ENCODE measurements around the gene CCDC85A. TPM values are rescaled to one million over a fixed set of nuclear protein-coding genes. Genes with fewer than 3 reads are reported as not detected.

Gene CCDC85A
- polyA plus RNA-seq, 1 donor (not counting 4 experiments of a cell fraction or from before 2014, with no cell fraction given) = not detected

DNA sequence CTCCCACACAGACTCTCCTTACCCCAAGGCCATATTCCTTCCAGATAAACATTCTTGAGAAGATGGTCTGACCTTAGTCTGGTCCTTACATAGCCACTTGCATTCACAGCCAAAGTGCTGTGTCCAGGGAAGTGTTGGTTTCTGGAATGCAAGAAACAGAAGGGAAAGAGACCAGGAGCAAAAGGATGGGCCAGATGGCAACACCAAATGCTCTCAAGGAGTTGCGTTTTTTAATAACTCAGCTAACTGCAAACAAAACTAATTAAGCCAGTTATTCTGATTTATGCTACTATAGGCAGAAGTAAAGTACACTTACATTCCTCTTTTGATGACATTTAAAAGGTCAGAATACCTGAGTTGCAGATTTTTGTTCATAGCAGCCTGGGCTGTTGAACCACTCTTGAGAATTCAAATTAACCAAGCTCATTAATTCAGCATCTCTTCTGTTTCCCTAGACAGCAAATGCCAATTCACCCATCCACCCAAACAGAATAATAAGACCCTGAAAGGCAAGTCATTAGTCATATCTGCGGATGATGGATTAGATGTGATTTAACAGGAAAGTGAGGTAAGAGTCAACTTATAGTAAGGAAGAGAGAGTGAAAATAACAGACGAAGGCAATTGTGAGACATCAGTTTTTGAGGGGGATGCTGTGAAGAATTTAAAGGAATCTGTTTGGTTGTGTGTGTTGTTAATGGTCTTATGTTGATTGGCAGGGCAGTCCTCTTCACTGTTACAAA lies 18.8 kb downstream of the CCDC85A start:
- H3K36me3 ChIP-seq (ENCODE audit: control insufficient read depth in 2 of 2, extremely low read depth in 1 of 2, insufficient read depth in 2 of 2, low read length in 2 of 2) = no peaks in the 10 kb centered on the region
- no peak overlapping the region for H3K27ac ChIP-seq (ENCODE audit: control insufficient read depth, insufficient read depth, low read length)
- no peaks in the 10 kb centered on the region for H3K9me1 ChIP-seq (ENCODE audit: control insufficient read depth, extremely low read depth, insufficient read depth, low read length)
- H3K4me2 ChIP-seq (ENCODE audit: control insufficient read depth, extremely low read depth, insufficient read depth, low read depth, low read length) = no peak overlapping the region
- H3K9ac ChIP-seq (ENCODE audit: control insufficient read depth, extremely low read depth, insufficient read depth, low read length) = no peak overlapping the region
- no peaks in the 10 kb centered on the region for H3K4me1 ChIP-seq (ENCODE audit: control insufficient read depth, extremely low read depth, insufficient read depth, low read length)
- no peak for DNase-seq (ENCODE audit: low read depth, low spot score)
- no peak overlapping the region for H2AFZ ChIP-seq (ENCODE audit: control insufficient read depth, low read length)
- TF ChIP-seq, protein P1, sequence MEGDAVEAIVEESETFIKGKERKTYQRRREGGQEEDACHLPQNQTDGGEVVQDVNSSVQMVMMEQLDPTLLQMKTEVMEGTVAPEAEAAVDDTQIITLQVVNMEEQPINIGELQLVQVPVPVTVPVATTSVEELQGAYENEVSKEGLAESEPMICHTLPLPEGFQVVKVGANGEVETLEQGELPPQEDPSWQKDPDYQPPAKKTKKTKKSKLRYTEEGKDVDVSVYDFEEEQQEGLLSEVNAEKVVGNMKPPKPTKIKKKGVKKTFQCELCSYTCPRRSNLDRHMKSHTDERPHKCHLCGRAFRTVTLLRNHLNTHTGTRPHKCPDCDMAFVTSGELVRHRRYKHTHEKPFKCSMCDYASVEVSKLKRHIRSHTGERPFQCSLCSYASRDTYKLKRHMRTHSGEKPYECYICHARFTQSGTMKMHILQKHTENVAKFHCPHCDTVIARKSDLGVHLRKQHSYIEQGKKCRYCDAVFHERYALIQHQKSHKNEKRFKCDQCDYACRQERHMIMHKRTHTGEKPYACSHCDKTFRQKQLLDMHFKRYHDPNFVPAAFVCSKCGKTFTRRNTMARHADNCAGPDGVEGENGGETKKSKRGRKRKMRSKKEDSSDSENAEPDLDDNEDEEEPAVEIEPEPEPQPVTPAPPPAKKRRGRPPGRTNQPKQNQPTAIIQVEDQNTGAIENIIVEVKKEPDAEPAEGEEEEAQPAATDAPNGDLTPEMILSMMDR (optimal IDR thresholded peaks at IDR 0.05 in 1 of 3, IDR thresholded peaks at IDR 0.05 in 1 of 3, conservative IDR thresholded peaks at IDR 0.05 in 1 of 3; ENCODE audit: extremely low read depth in 1 of 3, insufficient read depth in 2 of 3, low read length in 3 of 3) = no peak
- no peak for TF ChIP-seq EZH2 (IDR thresholded peaks at IDR 0.05; ENCODE audit: low read length)
- dilution Hi-C loops (cut with MboI; ENCODE audit: extremely low pct_ligation_motif_present, low sequenced_read_pairs) = no loop called here
- H3K9me3 ChIP-seq (ENCODE audit: control insufficient read depth, low read depth, low read length) = no peaks in the 10 kb centered on the region
- no peaks in the 10 kb centered on the region for H3K79me2 ChIP-seq (ENCODE audit: control insufficient read depth, insufficient read depth, low read length)
- H4K20me1 ChIP-seq (ENCODE audit: control insufficient read depth, extremely low read depth, insufficient read depth, low read length) = no peaks in the 10 kb centered on the region
- H3K4me3 ChIP-seq (ENCODE audit: control insufficient read depth in 2 of 3, extremely low read depth in 1 of 3, insufficient read depth in 2 of 3, low read depth in 1 of 3, low read length in 3 of 3) = no peak overlapping the region
- no peaks in the 10 kb centered on the region for H3K27me3 ChIP-seq (ENCODE audit: control insufficient read depth, extremely low read depth, insufficient read depth, low read length)
- no peak for FAIRE-seq

DNA sequence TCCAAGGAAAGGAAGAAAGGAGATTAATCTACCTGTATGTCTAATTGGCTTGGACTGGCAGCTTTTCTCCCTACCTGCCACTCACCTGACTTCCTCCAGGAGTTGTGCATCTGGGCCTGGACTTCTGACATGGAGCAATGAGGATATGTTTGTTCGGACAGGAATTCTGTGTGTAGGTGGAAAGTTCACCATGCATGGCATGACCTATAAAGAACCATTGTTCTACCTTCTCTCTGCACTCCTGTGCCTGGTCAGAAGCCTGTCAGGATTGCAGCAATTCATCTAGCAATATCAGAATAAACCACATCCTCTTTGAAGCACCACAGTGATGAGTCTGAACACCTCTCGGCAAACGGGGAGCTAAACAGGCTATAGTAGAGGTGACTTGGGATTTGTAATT lies 20.8 kb downstream of the CCDC85A start:
- Histone ChIP-seq H3K9me3 (ENCODE audit: control insufficient read depth, low read depth, low read length) (no peaks in the 10 kb centered on the region), H3K4me2 (ENCODE audit: control insufficient read depth, extremely low read depth, insufficient read depth, low read depth, low read length) (no peak overlapping the region), H3K27ac (ENCODE audit: control insufficient read depth, insufficient read depth, low read length) (no peak overlapping the region), H3K9ac (ENCODE audit: control insufficient read depth, extremely low read depth, insufficient read depth, low read length) (no peak overlapping the region), H3K4me1 (ENCODE audit: control insufficient read depth, extremely low read depth, insufficient read depth, low read length) (no peaks in the 10 kb centered on the region), H3K27me3 (ENCODE audit: control insufficient read depth, extremely low read depth, insufficient read depth, low read length) (no peaks in the 10 kb centered on the region), H3K36me3 (ENCODE audit: control insufficient read depth in 2 of 2, extremely low read depth in 1 of 2, insufficient read depth in 2 of 2, low read length in 2 of 2) (no peaks in the 10 kb centered on the region), H3K9me1 (ENCODE audit: control insufficient read depth, extremely low read depth, insufficient read depth, low read length) (no peaks in the 10 kb centered on the region), H4K20me1 (ENCODE audit: control insufficient read depth, extremely low read depth, insufficient read depth, low read length) (no peaks in the 10 kb centered on the region), H2AFZ (ENCODE audit: control insufficient read depth, low read length) (no peak overlapping the region), H3K4me3 (ENCODE audit: control insufficient read depth in 2 of 3, extremely low read depth in 1 of 3, insufficient read depth in 2 of 3, low read depth in 1 of 3, low read length in 3 of 3) (no peak overlapping the region), H3K79me2 (ENCODE audit: control insufficient read depth, insufficient read depth, low read length) (no peaks in the 10 kb centered on the region)
- dilution Hi-C loops (cut with MboI; ENCODE audit: extremely low pct_ligation_motif_present, low sequenced_read_pairs) = no loop called here
- FAIRE-seq (peak; percentile 44), DNase-seq (ENCODE audit: low read depth, low spot score) (no peak)
- TF ChIP-seq, protein P1 (optimal IDR thresholded peaks at IDR 0.05 in 1 of 3, IDR thresholded peaks at IDR 0.05 in 1 of 3, conservative IDR thresholded peaks at IDR 0.05 in 1 of 3; ENCODE audit: extremely low read depth in 1 of 3, insufficient read depth in 2 of 3, low read length in 3 of 3) = no peak
- TF ChIP-seq EZH2 (IDR thresholded peaks at IDR 0.05; ENCODE audit: low read length) = no peak

All from keratinocyte (primary cell).